AG20443 (cell line): ENCODE measurements around the gene PLD2.
"Not testable (repeated sequence)": the region's sequence is repeated elsewhere in the genome, so short reads cannot be mapped to it uniquely, and the experiment has no call there.

Experiments
- DNase-seq: peaks from one replicate; pipeline ENCODE4 v3.0.0; 2012; ENCODE audit warnings: low spot score, mixed read lengths

The PLD2 gene

GRCh38 chr17:4836221-4836620, 29.3 kb downstream of the PLD2 start:
- DNase-seq, result no peak

GRCh38 chr17:4837471-4838308, 30.7 kb downstream of the PLD2 start:
- no peak for DNase-seq

GRCh38 chr17:4838309-4838785, 31.4 kb downstream of the PLD2 start:
- no peak for DNase-seq

GRCh38 chr17:4839221-4839620, 32.3 kb downstream of the PLD2 start:
- DNase-seq, result no peak

- no peak for DNase-seq
These were observed 33.3 kb downstream of the PLD2 start for GRCh38 chr17:4839965-4840892.

GRCh38 chr17:4840893-4841242, 33.9 kb downstream of the PLD2 start:
- DNase-seq, result no peak

- no peak for DNase-seq
These were observed 35.4 kb downstream of the PLD2 start for GRCh38 chr17:4842376-4842775.

GRCh38 chr17:4843321-4844000, 36.5 kb downstream of the PLD2 start:
- no peak for DNase-seq

- DNase-seq, result no peak
These were observed 38.2 kb downstream of the PLD2 start for GRCh38 chr17:4845118-4845517.

- no peak for DNase-seq
These were observed 39.9 kb downstream of the PLD2 start for GRCh38 chr17:4846635-4847390.

GRCh38 chr17:4849011-4849536, 42.1 kb downstream of the PLD2 start:
- peak; percentile 78 for DNase-seq

GRCh38 chr17:4850246-4850645, 43.3 kb downstream of the PLD2 start:
- no peak for DNase-seq

GRCh38 chr17:4851084-4851483, 44.1 kb downstream of the PLD2 start:
- DNase-seq, result no peak

- DNase-seq, result peak; percentile 61
These were observed 45.7 kb downstream of the PLD2 start for GRCh38 chr17:4852567-4853207.

- DNase-seq, result no peak
These were observed 46.3 kb downstream of the PLD2 start for GRCh38 chr17:4853208-4853671.

- DNase-seq, result no peak
These were observed 47.2 kb downstream of the PLD2 start for GRCh38 chr17:4854111-4854681.

- DNase-seq, result no peak
These were observed 49.5 kb downstream of the PLD2 start for GRCh38 chr17:4856271-4856936.

GRCh38 chr17:4856937-4857314, 50.0 kb downstream of the PLD2 start:
- DNase-seq, result no peak

- DNase-seq, result not testable (repeated sequence)
These were observed 50.4 kb downstream of the PLD2 start for GRCh38 chr17:4857347-4857746.
